Esophagus squamous epithelium (tissue), 5 donors: Measurements from ENCODE around the gene ACAA2. TPM values are rescaled to one million over a fixed set of nuclear protein-coding genes. Genes with fewer than 3 reads are reported as not detected.
"Not testable (repeated sequence)": the region's sequence is repeated elsewhere in the genome, so short reads cannot be mapped to it uniquely, and the experiment has no call there.

Experiments
- DNase-seq: peaks from one replicate; lab custom pipeline; 2025; lab: John Stamatoyannopoulos, UW
- H3K27ac ChIP-seq, 4 donors: fragments of 200-600 bp; sonication (generic); one replicate each; pipeline ENCODE4 v1.5.1; 2016 to 2019; ENCODE audit warnings: mild to moderate bottlenecking in 1 of 4
- H3K27me3 ChIP-seq, 4 donors: fragments of 200-600 bp; sonication (generic); 1 replicate in 3 of 4; 2 replicates in 1 of 4; pipeline versions ENCODE4 v1.5.1 to v1.6.0; 2017 to 2021; ENCODE audit warnings: antibody characterized with exemption in 1 of 4
- H3K36me3 ChIP-seq, 3 donors: fragments of 200-600 bp; sonication (generic); one replicate each; pipeline ENCODE4 v1.5.1; 2016 to 2019
- H3K4me1 ChIP-seq, 3 donors: fragments of 200-600 bp; sonication (generic); one replicate each; pipeline ENCODE4 v1.5.1; 2017 to 2019
- H3K4me3 ChIP-seq, 4 donors: fragments of 200-600 bp; sonication (generic); 1 replicate in 3 of 4; 2 replicates in 1 of 4; pipeline ENCODE4 v1.5.1; 2016 to 2019; ENCODE audit warnings: mild to moderate bottlenecking in 2 of 4, moderate library complexity in 1 of 4
- H3K9me3 ChIP-seq, 3 donors: fragments of 200-600 bp; sonication (generic); one replicate each; pipeline ENCODE4 v1.5.1; 2016 to 2019
- POLR2A ChIP-seq, 4 donors: fragments of 450-650 bp; IDR thresholded peaks; one replicate each; pipeline ENCODE4 v1.6.1; 2017; ENCODE audit warnings: antibody characterized with exemption in 4 of 4, mild to moderate bottlenecking in 4 of 4, moderate library complexity in 3 of 4
- WGBS, 2 donors: methylation state at CpG; one replicate each; pipeline ENCODE4 v1.1.5; 2018; 5-methylcytosine and 5-hydroxymethylcytosine counted together
- intact Hi-C: fragments of 100-400 bp; cut with DNase I; formaldehyde crosslinking; loops from one replicate; pipeline ENCODE4 v1.15.0; 2022
- total RNA-seq, 4 donors: library from RNA; depleted of rRNA; stranded (reverse); fragments of >200 nt; gene quantifications; one replicate each; pipeline ENCODE4 v1.1.0, GENCODE V29; 2016
- TF ChIP-seq, protein P1 (sequence below), 6 experiments: fragments of 450-650 bp in 4 of 6; fragments of 200-600 bp in 2 of 6; sonication (generic) in 2 of 6; IDR thresholded peaks; one replicate each; pipeline ENCODE4 v1.5.1; 2016 to 2019; ENCODE audit warnings: antibody characterized with exemption in 6 of 6, mild to moderate bottlenecking in 4 of 6, moderate library complexity in 4 of 6
- donor health status: DM: yes; HTN: yes; CAD: no.

Gene ACAA2
- total RNA-seq, 4 donors from 2014 or later, result 6.8 to 43.6 (median 15.9) TPM

DNA sequence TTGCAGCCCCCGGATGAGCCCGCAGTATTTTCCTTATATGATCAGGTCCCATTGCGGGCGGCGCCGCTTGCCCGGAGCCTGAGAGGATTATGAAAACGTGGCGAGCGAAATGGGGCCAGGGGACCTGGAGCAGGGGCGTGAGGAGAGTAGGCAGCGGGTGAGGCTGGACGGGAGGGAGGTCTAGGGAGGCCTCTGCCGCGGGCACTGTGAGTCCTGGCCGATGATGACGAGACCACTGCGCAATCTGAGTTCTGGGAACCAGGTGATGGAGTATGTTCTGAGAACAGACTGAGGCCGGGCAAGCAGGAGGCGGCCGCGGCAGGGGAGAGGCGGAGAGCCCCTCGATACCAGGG lies 790 bp upstream of the ACAA2 start:
- no peaks in the 10 kb centered on the region for H3K27me3 ChIP-seq
- no peaks in the 10 kb centered on the region for H3K36me3 ChIP-seq
- intact Hi-C loops, result no loop called here
- 1% methylated on average over 12 of the region's 24 CpGs; no CpG with 5 or more reads in 1 of the 2 donors for WGBS, 2 donors
- TF ChIP-seq, protein P1, sequence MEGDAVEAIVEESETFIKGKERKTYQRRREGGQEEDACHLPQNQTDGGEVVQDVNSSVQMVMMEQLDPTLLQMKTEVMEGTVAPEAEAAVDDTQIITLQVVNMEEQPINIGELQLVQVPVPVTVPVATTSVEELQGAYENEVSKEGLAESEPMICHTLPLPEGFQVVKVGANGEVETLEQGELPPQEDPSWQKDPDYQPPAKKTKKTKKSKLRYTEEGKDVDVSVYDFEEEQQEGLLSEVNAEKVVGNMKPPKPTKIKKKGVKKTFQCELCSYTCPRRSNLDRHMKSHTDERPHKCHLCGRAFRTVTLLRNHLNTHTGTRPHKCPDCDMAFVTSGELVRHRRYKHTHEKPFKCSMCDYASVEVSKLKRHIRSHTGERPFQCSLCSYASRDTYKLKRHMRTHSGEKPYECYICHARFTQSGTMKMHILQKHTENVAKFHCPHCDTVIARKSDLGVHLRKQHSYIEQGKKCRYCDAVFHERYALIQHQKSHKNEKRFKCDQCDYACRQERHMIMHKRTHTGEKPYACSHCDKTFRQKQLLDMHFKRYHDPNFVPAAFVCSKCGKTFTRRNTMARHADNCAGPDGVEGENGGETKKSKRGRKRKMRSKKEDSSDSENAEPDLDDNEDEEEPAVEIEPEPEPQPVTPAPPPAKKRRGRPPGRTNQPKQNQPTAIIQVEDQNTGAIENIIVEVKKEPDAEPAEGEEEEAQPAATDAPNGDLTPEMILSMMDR (IDR thresholded peaks at IDR 0.05), result no peak
- TF ChIP-seq POLR2A (IDR thresholded peaks at IDR 0.05), result no peak
- peak overlapping the region; percentile 59 to 89 (median 76) for H3K4me3 ChIP-seq
- peaks cover 0 to 2% (median 0%) of the 10 kb centered on the region in 3 donors for H3K9me3 ChIP-seq
- no peak for DNase-seq
- peaks cover 0 to 49% (median 17%) of the 10 kb centered on the region in 3 donors for H3K4me1 ChIP-seq
- peak overlapping the region; percentile 86 to 99 (median 95) for H3K27ac ChIP-seq

DNA sequence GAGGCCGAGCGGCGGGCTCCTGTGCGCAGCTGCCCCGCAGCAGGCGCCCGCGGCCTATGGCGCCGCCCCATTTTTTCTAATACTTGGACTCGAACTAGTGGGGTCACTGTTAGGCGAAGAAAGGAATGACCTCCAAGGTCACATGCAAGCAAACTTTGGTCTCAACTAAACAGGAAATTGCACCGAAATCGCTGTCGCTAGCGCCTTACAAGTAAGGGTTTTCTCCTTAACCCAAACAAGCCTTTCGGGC lies 339 bp downstream of the ACAA2 start:
- no peak for TF ChIP-seq POLR2A (IDR thresholded peaks at IDR 0.05)
- TF ChIP-seq, protein P1 (IDR thresholded peaks at IDR 0.05), result no peak
- Histone ChIP-seq H3K9me3 (peaks cover 0 to 11% (median 0%) of the 10 kb centered on the region in 3 donors), H3K27me3 (no peaks in the 10 kb centered on the region), H3K36me3 (no peaks in the 10 kb centered on the region), H3K4me3 (peak overlapping the region; percentile 59 to 89 (median 76)), H3K27ac (peak overlapping the region; percentile 86 to 99 (median 95)), H3K4me1 (peaks cover 0 to 49% (median 17%) of the 10 kb centered on the region in 3 donors)
- DNase-seq, result no peak
- intact Hi-C loops, result no loop called here
- 7 to 36% methylated on average over 10 to 12 of the region's 17 CpGs for WGBS, 2 donors

DNA sequence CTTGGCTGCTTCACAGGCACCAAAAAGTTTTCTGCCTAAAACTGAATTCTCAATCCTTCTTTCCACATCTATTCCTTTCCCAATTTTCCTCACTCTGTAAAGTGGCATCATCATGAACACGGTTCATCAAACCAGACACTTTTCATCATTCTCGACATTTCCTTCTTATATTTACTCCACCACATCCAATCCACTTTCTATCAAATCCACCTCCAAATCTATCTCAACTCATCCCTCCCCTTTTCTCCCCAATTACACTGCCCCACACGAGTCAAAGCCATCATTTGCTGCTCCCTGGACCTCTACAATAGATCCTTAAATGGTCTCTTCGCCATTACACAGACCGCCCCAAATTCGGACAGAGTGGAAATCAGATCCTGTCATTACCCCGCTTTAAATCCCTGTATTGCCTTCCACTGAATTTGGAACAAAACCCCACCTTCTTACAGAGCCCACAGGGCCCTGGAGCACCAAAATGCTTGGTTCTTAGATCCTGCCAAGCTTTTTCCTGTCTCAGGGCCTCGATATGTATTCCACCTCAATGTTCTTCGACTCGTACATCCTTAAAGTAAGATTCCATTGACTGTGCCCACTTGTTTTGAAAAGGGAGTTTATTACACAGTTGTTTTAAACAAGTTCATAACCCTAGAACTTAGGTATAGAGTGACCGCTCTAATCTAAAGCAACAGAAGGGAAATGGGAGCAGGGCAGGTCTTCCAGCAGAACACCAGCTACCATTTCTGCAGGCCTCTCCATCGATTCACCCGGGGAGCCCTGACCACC lies 856 bp downstream of the ACAA2 start:
- TF ChIP-seq, protein P1 (IDR thresholded peaks at IDR 0.05), result no peak
- no peak for TF ChIP-seq POLR2A (IDR thresholded peaks at IDR 0.05)
- H3K4me1 ChIP-seq, result peaks cover 0 to 49% (median 17%) of the 10 kb centered on the region in 3 donors
- no peak for DNase-seq
- peaks cover 0 to 11% (median 0%) of the 10 kb centered on the region in 3 donors for H3K9me3 ChIP-seq
- peak overlapping the region; percentile 86 to 99 (median 95) for H3K27ac ChIP-seq
- intact Hi-C loops, result no loop called here
- WGBS, 2 donors, result 52 to 74% methylated on average over 12 to 13 of the region's 13 CpGs
- peak overlapping the region; percentile 59 to 89 (median 76) for H3K4me3 ChIP-seq
- no peaks in the 10 kb centered on the region for H3K36me3 ChIP-seq
- H3K27me3 ChIP-seq, result no peaks in the 10 kb centered on the region

DNA sequence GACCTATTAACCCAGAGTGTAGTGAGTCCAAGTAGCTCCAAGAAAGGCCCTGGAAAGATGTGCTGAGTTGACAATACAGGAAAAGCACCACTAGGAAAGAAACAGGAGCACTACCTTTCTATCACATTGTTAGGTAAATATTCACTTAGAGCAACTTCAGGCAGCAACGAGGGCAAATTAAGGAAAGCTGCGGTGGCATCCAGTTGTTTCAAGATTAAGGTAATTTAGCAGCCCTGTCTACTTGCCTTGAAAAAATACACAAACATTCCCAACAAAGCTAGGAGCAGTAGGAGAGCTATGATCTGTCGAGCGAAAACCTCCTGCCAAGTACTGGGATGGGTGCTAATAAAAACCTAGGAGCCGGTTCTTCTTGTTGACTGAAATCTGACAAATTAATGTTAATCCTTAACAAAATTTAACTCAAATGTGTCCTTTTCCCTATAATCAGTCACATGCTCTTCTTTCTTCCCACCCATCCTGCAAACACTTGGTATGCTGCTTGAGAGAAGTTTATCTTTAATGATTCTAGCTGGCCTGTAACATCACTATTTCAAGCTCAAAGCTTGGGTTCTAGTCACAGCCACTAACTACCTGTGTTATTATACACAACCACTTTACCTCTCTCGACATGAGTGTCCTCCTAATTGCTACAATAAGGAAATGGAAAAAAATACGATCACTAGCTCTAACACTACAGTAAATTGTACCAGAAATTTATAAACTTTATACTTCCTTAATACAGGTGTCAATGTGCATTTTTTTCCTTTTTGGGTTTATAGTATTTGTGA lies 2.0 kb downstream of the ACAA2 start:
- DNase-seq, result no peak
- Histone ChIP-seq H3K4me3 (peak overlapping the region in 1 of 4 donors; percentile 89), H3K9me3 (peaks cover 0 to 11% (median 0%) of the 10 kb centered on the region in 3 donors), H3K4me1 (peaks cover 0 to 49% (median 17%) of the 10 kb centered on the region in 3 donors), H3K36me3 (no peaks in the 10 kb centered on the region), H3K27me3 (no peaks in the 10 kb centered on the region), H3K27ac (peak overlapping the region in 3 of 4 donors; percentile 0 to 38 (median 22))
- TF ChIP-seq POLR2A (IDR thresholded peaks at IDR 0.05), result no peak
- TF ChIP-seq, protein P1 (IDR thresholded peaks at IDR 0.05), result no peak
- intact Hi-C loops, result no loop called here
- 51 to 57% methylated on average over 7 of the region's 7 CpGs for WGBS, 2 donors

DNA sequence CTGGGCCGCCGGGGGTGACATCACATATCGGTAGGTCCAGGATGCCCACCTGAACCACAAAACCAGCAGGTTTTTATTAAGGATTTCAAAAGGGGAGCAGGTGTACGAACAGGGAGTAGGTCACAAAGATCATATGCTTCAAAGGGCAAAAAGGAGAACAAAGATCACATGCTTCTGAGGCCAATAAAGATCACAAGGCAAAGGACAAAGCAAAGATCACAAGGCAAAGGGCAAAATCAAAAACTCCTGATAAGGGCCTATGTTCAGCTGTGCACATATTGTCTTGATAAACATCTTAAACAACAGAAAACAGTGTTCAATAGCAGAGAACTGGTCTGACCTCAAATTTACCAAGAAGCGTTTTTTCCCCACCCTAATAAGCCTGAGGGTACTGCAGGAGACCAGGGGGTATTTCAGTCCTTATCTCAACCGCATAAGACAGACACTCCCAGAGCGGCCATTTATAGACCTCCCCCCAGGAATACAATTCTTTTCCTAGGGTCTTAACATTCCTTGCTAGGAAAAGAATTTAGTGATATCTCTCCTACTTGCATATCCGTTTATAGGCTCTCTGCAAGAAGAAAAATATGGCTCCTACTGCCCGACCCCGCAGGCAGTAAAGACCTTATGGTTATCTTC lies 4.7 kb downstream of the ACAA2 start:
- peaks cover 0 to 11% (median 0%) of the 10 kb centered on the region in 3 donors for H3K9me3 ChIP-seq
- H3K27ac ChIP-seq, DNase-seq, H3K4me3 ChIP-seq, intact Hi-C loops, H3K36me3 ChIP-seq, H3K27me3 ChIP-seq: not testable (repeated sequence)
- 94 to 95% methylated on average over 10 of the region's 10 CpGs for WGBS, 2 donors
- peaks cover 0 to 34% (median 12%) of the 10 kb centered on the region in 3 donors for H3K4me1 ChIP-seq
